Measurements from ENCODE around the gene MACROD2.

The MACROD2 gene

DNA sequence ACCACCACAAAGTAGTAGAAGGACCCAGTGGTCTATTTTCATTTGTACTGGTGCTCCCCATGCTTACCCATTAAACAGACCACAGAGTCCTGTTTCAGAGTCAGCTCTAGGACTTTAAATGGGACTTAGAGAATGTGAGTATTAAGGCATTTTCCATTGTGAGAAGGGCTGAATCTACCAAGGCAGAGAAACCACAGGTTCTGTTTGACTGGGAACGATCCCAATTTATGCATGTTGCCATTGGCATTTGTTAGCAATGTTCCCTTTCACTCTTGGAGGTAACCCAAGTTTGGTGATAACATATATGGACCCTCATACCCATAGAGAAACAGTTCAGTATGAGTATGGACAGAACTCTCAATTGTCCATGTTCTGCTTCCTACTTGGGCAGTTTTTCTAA, 1905.1 kb downstream of the MACROD2 start:
- Mint-ChIP-seq H3K27me3 (peaks cover 2% of the 10 kb centered on the region), H3K4me3 (no peak overlapping the region), H3K27ac (no peak overlapping the region), H3K9me3 (ENCODE audit: low read depth) (no peaks in the 10 kb centered on the region), H3K36me3 (no peaks in the 10 kb centered on the region), H3K4me1 (ENCODE audit: low read depth) (peaks cover 3% of the 10 kb centered on the region)

DNA sequence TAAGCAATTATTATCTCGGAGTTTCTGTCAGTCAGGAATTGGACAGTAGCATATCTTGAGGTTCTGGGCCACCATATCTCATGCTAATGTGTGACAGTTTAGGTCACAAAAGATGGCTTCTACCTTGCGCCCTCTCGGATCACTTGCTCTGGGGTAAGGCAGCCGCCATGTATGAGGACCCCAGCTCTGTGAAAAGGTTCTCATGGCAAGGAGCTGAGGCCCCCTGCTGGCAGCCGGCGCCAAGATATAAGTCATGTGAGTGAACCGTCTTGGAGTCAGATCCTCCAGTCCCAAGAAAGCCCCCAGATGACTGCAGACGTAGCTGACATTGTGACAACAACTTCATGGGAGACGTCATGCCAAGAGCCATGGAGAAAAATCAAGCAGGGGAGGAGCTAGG, 1907.2 kb downstream of the MACROD2 start:
- Mint-ChIP-seq H3K27ac (no peak overlapping the region), H3K4me3 (no peak overlapping the region), H3K4me1 (ENCODE audit: low read depth) (no peaks in the 10 kb centered on the region), H3K27me3 (peaks cover 2% of the 10 kb centered on the region), H3K36me3 (no peaks in the 10 kb centered on the region), H3K9me3 (ENCODE audit: low read depth) (no peaks in the 10 kb centered on the region)

DNA sequence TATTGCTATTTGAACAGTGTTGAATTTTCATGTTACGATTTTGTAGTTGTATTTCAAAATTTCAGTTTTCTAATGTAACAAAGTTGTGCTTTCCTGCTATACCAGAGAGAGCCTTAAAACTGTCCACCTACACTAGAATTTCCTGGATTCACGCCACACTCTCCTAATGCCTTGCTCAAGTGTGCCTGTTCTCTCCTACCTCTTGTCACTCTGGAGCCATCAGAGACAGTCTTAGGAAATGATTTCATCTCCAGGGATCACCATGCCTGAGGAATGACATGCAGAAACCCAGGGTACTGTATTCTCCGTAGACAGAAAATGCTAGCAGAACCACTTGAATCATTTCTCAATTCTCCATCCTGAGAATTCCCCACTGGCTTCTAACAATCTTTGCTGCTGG, 1910.3 kb downstream of the MACROD2 start:
- Mint-ChIP-seq H3K4me1 (ENCODE audit: low read depth) (no peaks in the 10 kb centered on the region), H3K27ac (no peak overlapping the region), H3K36me3 (no peaks in the 10 kb centered on the region), H3K9me3 (ENCODE audit: low read depth) (no peaks in the 10 kb centered on the region), H3K4me3 (no peak overlapping the region), H3K27me3 (peaks cover 2% of the 10 kb centered on the region)

DNA sequence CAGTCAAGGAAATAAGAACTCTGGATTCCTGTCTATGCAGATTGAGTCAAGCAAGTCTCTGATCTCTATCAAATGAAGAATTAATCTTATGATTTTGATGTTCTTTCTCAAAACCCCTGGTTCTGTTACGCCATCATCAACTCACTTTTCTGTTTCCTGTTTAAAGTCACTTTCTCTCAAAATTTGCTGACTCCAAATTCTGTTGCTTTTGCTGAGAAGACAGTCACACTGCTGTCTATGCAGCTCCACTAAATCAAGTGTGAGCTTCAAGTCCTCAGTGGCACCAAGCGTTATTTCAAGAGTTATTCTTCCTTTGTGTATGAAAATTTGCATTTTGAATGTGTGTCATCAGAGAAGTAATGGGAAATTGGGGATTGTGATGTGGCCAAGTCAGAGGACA, 1914.7 kb downstream of the MACROD2 start:
- Mint-ChIP-seq H3K27me3 (no peaks in the 10 kb centered on the region), H3K27ac (no peak overlapping the region), H3K4me3 (no peak overlapping the region), H3K9me3 (ENCODE audit: low read depth) (no peaks in the 10 kb centered on the region), H3K36me3 (no peaks in the 10 kb centered on the region), H3K4me1 (ENCODE audit: low read depth) (no peaks in the 10 kb centered on the region)

DNA sequence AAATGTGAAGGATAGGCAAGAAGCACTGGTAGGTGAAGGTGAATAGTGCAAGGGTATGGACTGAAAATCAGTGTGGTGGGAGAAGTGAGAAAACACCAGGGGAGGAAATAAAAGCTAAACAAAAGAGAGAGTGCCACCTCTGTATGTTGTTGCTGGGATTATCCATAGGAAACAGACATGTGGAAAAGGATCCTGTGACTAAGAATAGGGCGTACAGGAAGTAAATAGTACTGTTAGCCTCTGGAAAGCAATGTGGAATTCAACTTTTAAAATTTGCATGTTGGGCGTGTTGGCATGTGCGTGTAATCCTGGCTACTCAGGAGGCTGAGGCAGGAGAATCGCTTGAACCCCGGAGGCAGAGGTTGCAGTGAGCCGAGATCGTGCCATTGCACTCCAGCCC, 1916.3 kb downstream of the MACROD2 start:
- H3K4me1 Mint-ChIP-seq (ENCODE audit: low read depth) = no peaks in the 10 kb centered on the region
- H3K4me3 Mint-ChIP-seq = no peak overlapping the region
- H3K27ac Mint-ChIP-seq = no peak overlapping the region
- no peaks in the 10 kb centered on the region for H3K36me3 Mint-ChIP-seq
- no peaks in the 10 kb centered on the region for H3K9me3 Mint-ChIP-seq (ENCODE audit: low read depth)
- H3K27me3 Mint-ChIP-seq = no peaks in the 10 kb centered on the region

DNA sequence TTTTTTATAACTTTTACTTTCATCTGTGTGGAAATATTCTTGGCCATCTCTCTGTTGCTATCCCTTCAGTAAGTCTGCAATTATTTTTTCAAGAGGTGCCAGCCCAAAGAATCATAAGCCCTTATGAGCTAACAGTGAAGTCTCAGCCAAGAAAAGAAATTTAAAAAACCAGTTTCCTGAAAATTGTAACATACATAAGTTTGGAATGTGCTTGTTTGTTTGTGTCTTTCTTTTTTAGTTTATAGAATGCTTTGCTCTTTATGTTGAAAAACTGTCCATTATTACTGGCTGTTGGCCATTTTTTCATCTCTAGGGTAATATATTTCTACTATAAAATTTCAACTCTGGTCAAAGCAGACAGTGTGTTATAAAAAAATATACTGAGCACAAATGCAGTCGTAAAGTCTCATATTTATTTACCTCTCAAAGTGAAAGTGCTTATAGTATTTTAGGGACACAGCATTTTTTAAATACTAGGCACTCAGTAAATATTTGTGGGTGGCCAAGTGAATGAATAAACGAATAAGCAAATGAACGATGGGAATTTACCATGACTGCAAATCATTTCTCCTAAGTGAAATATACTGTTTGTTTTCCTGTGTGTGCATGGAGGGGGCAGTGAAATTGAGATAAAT, 1918.2 kb downstream of the MACROD2 start:
- no peaks in the 10 kb centered on the region for H3K36me3 Mint-ChIP-seq
- H3K4me1 Mint-ChIP-seq (ENCODE audit: low read depth) = no peaks in the 10 kb centered on the region
- no peaks in the 10 kb centered on the region for H3K9me3 Mint-ChIP-seq (ENCODE audit: low read depth)
- H3K27ac Mint-ChIP-seq = no peak overlapping the region
- no peaks in the 10 kb centered on the region for H3K27me3 Mint-ChIP-seq
- H3K4me3 Mint-ChIP-seq = no peak overlapping the region

DNA sequence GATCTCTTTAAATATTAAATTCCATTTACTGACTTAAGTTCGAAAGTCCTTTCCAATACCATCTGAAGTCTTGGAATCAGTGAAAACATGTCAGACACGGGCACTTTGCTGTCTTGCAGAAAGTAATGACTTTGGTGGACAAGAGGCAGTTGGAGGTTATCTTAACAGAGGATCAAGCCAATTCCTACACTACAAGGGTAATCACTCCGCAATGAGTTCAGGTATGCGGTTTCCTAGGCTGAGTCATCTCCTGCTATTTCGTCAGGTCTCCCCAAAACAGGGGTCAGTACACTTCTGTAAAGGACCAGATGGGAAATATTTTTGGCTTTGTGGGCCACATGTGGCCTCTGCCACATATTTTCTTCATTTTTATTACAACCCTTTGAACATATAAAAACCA, 1921.3 kb downstream of the MACROD2 start:
- Mint-ChIP-seq H3K27ac (no peak overlapping the region), H3K9me3 (ENCODE audit: low read depth) (no peaks in the 10 kb centered on the region), H3K4me1 (ENCODE audit: low read depth) (no peaks in the 10 kb centered on the region), H3K36me3 (no peaks in the 10 kb centered on the region), H3K27me3 (no peaks in the 10 kb centered on the region), H3K4me3 (no peak overlapping the region)

DNA sequence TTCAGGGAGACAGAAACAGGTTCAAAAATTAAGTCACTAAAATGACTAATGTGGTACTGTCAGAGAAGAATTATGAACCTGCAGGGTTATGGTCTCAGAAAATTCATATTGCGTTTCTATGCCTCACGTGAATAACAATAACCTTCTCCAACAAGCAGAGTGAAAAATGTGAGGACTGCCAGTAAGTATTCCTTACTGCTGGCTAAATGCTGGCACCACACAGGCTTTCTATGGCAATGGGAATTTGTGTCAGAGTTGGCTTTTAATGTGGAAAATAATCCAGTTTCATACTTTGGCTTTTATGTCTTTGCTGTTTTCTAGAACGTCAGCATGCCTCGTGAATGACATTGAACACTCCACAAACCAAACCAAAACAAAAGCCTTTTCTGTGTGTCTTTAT, 1922.0 kb downstream of the MACROD2 start:
- H3K9me3 Mint-ChIP-seq (ENCODE audit: low read depth) = no peaks in the 10 kb centered on the region
- H3K4me3 Mint-ChIP-seq = no peak overlapping the region
- H3K27me3 Mint-ChIP-seq = no peaks in the 10 kb centered on the region

DNA sequence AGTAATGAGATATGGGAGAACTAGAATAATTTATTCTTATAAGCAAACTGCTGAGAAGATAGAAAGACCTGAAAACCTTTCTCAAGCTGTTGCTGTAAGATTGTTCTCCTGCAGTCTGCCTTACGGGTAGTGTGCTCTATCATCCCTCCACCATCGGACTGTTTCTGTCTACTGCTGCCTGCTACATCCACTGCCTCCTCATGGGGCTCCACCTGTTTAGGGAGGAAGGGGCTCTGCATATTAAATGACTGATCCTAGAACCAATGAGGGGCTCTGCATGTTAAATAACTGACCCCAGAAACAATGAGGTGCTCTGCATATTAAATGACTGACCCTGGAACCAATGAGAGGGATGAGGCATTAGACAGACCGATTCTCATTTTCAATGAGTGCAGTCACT, 1923.3 kb downstream of the MACROD2 start:
- H3K27me3 Mint-ChIP-seq = no peaks in the 10 kb centered on the region
- no peaks in the 10 kb centered on the region for H3K9me3 Mint-ChIP-seq (ENCODE audit: low read depth)

More for the DNA sequence above, 1922.0 kb downstream of the MACROD2 start:
- no peak overlapping the region for H3K27ac Mint-ChIP-seq
- H3K4me1 Mint-ChIP-seq (ENCODE audit: low read depth) = no peaks in the 10 kb centered on the region
- no peaks in the 10 kb centered on the region for H3K36me3 Mint-ChIP-seq

DNA sequence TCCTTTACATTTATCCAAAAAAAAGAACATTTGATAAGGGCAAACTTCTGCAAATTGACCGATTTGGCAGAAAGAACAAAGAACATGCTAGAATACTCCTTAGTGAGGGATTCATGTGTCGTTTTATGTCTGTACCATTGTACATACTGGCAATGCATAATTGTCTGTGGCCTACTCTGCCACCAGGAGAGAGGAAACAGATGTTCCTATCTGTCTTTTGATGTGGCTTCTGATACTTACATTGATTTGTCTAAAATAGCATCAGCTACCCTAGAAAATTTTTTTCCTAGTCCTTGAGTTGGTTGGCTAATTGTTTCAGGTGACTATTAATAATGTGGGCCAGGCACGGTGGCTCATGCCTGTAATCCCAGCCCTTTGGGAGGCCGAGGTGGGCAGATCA, 1923.8 kb downstream of the MACROD2 start:
- Mint-ChIP-seq H3K9me3 (ENCODE audit: low read depth) (no peaks in the 10 kb centered on the region), H3K27ac (no peak overlapping the region), H3K4me1 (ENCODE audit: low read depth) (no peaks in the 10 kb centered on the region), H3K36me3 (no peaks in the 10 kb centered on the region), H3K4me3 (no peak overlapping the region), H3K27me3 (no peaks in the 10 kb centered on the region)

More for the DNA sequence above, 1923.3 kb downstream of the MACROD2 start:
- H3K4me3 Mint-ChIP-seq = no peak overlapping the region
- H3K36me3 Mint-ChIP-seq = no peaks in the 10 kb centered on the region
- H3K27ac Mint-ChIP-seq = no peak overlapping the region
- H3K4me1 Mint-ChIP-seq (ENCODE audit: low read depth) = no peaks in the 10 kb centered on the region

DNA sequence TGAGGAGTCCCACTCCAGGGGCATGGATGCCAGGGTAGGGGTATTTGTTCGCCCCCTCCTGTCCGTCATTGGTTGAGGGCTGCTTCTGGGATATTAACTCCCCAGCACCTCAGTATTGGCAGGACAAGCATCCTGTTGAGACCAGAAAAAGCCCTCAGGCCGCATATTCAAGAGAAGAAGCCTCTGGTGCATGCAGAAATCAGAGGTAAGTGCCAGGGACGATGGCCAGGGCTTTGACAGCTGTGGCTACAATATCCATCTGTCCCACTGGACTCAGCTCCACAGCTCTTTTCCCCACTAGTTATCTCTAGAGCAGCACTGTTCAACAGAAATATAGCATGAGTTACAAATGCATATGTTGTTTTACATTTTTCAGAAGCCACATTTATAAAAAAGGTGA, 1926.6 kb downstream of the MACROD2 start:
- Mint-ChIP-seq H3K9me3 (ENCODE audit: low read depth) (no peaks in the 10 kb centered on the region), H3K4me1 (ENCODE audit: low read depth) (no peaks in the 10 kb centered on the region), H3K4me3 (no peak overlapping the region), H3K27me3 (no peaks in the 10 kb centered on the region), H3K36me3 (no peaks in the 10 kb centered on the region), H3K27ac (no peak overlapping the region)

DNA sequence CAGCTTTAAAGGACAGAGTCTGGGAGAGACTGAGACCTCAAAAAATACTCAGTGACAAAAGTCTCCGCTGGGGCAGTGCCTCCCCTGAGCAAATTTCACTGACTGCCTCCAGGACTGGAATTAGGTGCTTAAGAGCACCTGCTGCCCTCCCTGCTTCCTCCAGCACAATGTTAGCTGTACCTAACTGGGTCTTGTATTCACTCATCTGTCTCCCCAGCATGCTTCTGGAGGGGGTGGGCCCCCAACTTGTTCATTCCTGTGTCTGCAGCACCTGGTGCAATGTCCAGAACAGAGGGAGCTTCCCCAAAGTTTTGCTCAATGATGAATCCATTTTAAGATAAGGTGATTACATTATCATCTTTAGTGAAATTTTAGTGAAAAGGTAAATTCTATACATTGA, 1927.2 kb downstream of the MACROD2 start:
- H3K27me3 Mint-ChIP-seq = no peaks in the 10 kb centered on the region
- no peak overlapping the region for H3K27ac Mint-ChIP-seq
- H3K36me3 Mint-ChIP-seq = no peaks in the 10 kb centered on the region
- H3K9me3 Mint-ChIP-seq (ENCODE audit: low read depth) = no peaks in the 10 kb centered on the region
- no peaks in the 10 kb centered on the region for H3K4me1 Mint-ChIP-seq (ENCODE audit: low read depth)
- H3K4me3 Mint-ChIP-seq = no peak overlapping the region

DNA sequence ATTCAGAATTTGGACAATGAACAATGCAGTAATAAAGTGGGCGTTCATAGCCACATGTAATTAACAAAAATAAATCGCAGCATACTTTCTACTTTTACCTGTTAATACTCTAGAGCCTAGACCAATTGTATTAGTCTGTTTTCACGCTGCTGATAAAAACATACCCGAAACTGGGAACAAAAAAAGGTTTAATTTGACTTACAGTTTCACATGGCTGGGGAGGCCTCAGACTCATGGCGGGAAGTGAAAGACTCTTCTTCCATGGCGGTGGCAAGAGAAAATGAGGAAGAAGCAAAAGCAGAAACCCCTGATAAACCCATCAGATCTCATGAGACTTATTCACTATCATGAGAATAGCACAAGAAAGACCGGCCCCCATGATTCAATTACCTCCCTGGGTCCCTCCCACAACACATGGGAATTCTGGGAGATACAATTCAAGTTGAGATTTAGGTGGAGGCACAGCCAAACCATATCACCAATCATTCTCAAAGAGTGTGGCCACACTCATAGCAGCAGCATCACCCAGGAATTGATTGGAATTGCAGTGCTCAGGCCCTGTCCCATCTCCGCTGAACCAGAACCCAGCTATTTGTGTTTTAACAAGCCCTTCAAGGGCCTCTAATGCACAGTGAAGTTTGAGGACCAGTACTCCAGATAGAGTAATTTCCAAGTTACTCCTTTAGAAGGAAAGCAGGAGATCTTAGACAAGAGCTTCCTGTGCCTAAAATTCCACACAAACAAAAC, 1927.9 kb downstream of the MACROD2 start:
- Mint-ChIP-seq H3K9me3 (ENCODE audit: low read depth) (no peaks in the 10 kb centered on the region), H3K4me1 (ENCODE audit: low read depth) (no peaks in the 10 kb centered on the region), H3K36me3 (no peaks in the 10 kb centered on the region), H3K27ac (no peak overlapping the region), H3K4me3 (no peak overlapping the region), H3K27me3 (no peaks in the 10 kb centered on the region)

DNA sequence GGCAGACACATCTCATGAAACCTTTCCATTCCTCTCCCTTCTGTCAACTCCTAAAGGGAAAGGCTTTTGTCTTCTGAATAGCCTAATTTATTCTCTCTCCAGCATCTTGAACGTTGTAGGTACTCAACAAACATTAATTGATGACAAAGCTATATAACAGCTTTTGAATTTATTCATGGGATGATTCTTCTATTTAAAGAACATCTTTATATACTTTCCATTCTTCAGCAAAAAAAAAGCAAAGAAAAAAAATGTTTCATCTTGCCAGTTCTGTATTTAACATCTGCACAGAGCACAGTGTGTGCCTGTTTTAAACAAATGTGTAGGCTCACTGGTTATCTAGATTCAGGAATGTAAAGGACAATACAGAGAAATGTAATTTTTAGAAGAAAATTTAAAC, 1929.2 kb downstream of the MACROD2 start:
- H3K4me1 Mint-ChIP-seq (ENCODE audit: low read depth) = no peaks in the 10 kb centered on the region
- no peak overlapping the region for H3K27ac Mint-ChIP-seq
- H3K36me3 Mint-ChIP-seq = no peaks in the 10 kb centered on the region
- no peaks in the 10 kb centered on the region for H3K9me3 Mint-ChIP-seq (ENCODE audit: low read depth)
- H3K27me3 Mint-ChIP-seq = no peaks in the 10 kb centered on the region
- H3K4me3 Mint-ChIP-seq = no peak overlapping the region

DNA sequence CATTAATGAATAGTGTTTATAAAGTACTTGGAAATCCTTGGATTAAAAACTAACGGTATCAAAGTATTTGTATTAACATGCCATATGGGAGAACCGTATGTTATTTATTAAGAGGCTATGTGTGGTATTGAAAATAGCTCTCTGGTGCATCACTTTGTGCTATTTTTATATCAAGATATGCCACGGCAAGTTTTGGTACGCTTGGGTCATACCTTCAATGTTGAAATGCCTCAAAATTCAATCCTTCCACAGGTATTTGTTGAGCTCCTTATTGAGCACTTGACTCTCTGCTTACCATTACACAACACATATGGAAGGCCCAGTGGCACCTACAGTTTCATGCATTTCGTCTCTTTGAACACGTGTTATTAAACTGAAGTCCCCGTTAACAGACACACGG, 1930.1 kb downstream of the MACROD2 start:
- no peaks in the 10 kb centered on the region for H3K36me3 Mint-ChIP-seq
- no peaks in the 10 kb centered on the region for H3K4me1 Mint-ChIP-seq (ENCODE audit: low read depth)
- no peaks in the 10 kb centered on the region for H3K27me3 Mint-ChIP-seq
- no peaks in the 10 kb centered on the region for H3K9me3 Mint-ChIP-seq (ENCODE audit: low read depth)
- no peak overlapping the region for H3K27ac Mint-ChIP-seq
- no peak overlapping the region for H3K4me3 Mint-ChIP-seq
